OCI-LY1 (cell line): Measurements from ENCODE around the gene U2SURP.

Experiments used
- H2AFZ ChIP-seq: fragments of 200-600 bp; sonication (generic), shearing (Covaris generic); 2 replicates; pipeline ENCODE4 v1.6.0; 2014; ENCODE audit warnings: antibody characterized with exemption, mild to moderate bottlenecking, low read length
- H3F3A ChIP-seq: fragments of 200-600 bp; sonication (generic), shearing (Covaris generic); 2 replicates; pipeline ENCODE4 v1.6.0; 2014; ENCODE audit warnings: mild to moderate bottlenecking, antibody characterized with exemption, low read length, moderate library complexity; ENCODE audit not compliant: insufficient read depth
- H3K27ac ChIP-seq: fragments of 200-600 bp; sonication (generic); 2 replicates; pipeline ENCODE4 v1.5.1; 2014; ENCODE audit warnings: low read length, mixed run types, mild to moderate bottlenecking, low read depth; ENCODE audit not compliant: poor library complexity, severe bottlenecking
- H3K27me3 ChIP-seq: fragments of 200-600 bp; sonication (generic); 2 replicates; pipeline ENCODE4 v1.6.0; 2014; ENCODE audit warnings: antibody characterized with exemption, mild to moderate bottlenecking, low read length, moderate library complexity; ENCODE audit not compliant: insufficient read depth
- H3K36me3 ChIP-seq: fragments of 200-600 bp; sonication (generic); 2 replicates; pipeline ENCODE4 v1.6.1; 2014; ENCODE audit warnings: mild to moderate bottlenecking, antibody characterized with exemption, low read length, moderate library complexity, mixed read lengths; ENCODE audit not compliant: insufficient read depth
- H3K4me1 ChIP-seq: fragments of 200-600 bp; sonication (generic); 2 replicates; pipeline ENCODE4 v1.5.1; 2014; ENCODE audit warnings: mild to moderate bottlenecking, low read length, moderate library complexity; ENCODE audit not compliant: insufficient read depth, severe bottlenecking
- H3K4me2 ChIP-seq: fragments of 200-600 bp; sonication (generic), shearing (Covaris generic); 2 replicates; pipeline ENCODE4 v1.6.1; 2014; ENCODE audit warnings: low read length
- H3K4me3 ChIP-seq: fragments of 200-600 bp; sonication (generic); 2 replicates; pipeline ENCODE4 v1.5.1; 2014; ENCODE audit warnings: low read length, low read depth, mild to moderate bottlenecking, mixed read lengths; ENCODE audit not compliant: poor library complexity, severe bottlenecking
- H3K79me2 ChIP-seq: fragments of 200-600 bp; shearing (Covaris generic); 2 replicates; pipeline ENCODE4 v1.6.1; 2016; ENCODE audit warnings: mixed run types, low read length, mixed read lengths; ENCODE audit not compliant: insufficient read depth
- H3K9ac ChIP-seq: fragments of 200-600 bp; sonication (generic), shearing (Covaris generic); 2 replicates; pipeline ENCODE4 v1.6.1; 2014; ENCODE audit warnings: mild to moderate bottlenecking, low read length, mixed read lengths
- H3K9me2 ChIP-seq: fragments of 200-600 bp; sonication (generic), shearing (Covaris generic); 2 replicates; pipeline ENCODE4 v1.6.1; 2014; ENCODE audit warnings: low read depth, mild to moderate bottlenecking, low read length, mixed read lengths
- H3K9me3 ChIP-seq: fragments of 200-600 bp; shearing (Covaris generic); 2 replicates; pipeline ENCODE4 v1.6.1; 2014; ENCODE audit warnings: low read length, mixed read lengths
- H4K20me1 ChIP-seq: fragments of 200-600 bp; sonication (generic), shearing (Covaris generic); 2 replicates; pipeline ENCODE4 v1.6.0; 2016; ENCODE audit warnings: mild to moderate bottlenecking, low read length; ENCODE audit not compliant: insufficient read depth
- EZH2 ChIP-seq: fragments of 200-600 bp; sonication (generic), shearing (Covaris generic); IDR thresholded peaks from 2 replicates; pipeline ENCODE4 v1.8.0; 2017; ENCODE audit warnings: borderline replicate concordance, mixed run types, mild to moderate bottlenecking, antibody characterized with exemption, low read length, moderate library complexity, mixed read lengths
- TF ChIP-seq, protein P1 (sequence below): fragments of 200-600 bp; sonication (generic), shearing (Covaris generic); IDR thresholded peaks from 2 replicates; pipeline ENCODE4 v1.5.1; 2017; ENCODE audit warnings: mild to moderate bottlenecking, antibody characterized with exemption, low read length, moderate library complexity, mixed read lengths

Gene U2SURP

DNA sequence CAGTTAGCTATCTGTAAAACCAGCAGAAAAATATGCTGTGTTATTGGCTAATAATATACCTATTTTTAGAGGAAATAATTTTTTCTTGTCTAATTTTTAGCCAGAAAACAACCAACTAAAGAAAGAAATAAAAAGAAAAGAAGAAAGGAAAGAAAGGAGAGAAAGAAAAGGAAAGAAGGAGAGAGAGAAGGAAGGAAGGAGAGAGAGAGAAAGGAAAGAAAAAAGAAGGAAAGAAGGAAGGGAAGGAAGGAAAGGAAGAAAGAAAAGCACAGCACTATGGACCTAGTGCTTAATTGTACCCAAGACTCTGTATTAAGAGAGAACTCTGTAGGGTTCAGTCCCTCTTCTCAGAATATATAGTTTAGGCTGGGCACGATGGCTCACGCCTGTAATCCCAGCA, 34.6 kb upstream of the U2SURP start:
- no peaks in the 10 kb centered on the region for H3F3A ChIP-seq

GRCh38 chr3:142968319-142969025, 32.9 kb upstream of the U2SURP start:
- H3K4me1 ChIP-seq = no peaks in the 10 kb centered on the region
- H3F3A ChIP-seq = no peaks in the 10 kb centered on the region
- H3K27me3 ChIP-seq = no peaks in the 10 kb centered on the region; the same call in 1 of the 2 replicates
- no peak overlapping the region for H3K4me3 ChIP-seq
- H2AFZ ChIP-seq = no peak overlapping the region
- no peaks in the 10 kb centered on the region for H4K20me1 ChIP-seq
- no peak overlapping the region for H3K4me2 ChIP-seq
- no peaks in the 10 kb centered on the region for H3K9me2 ChIP-seq
- TF ChIP-seq, protein P1, sequence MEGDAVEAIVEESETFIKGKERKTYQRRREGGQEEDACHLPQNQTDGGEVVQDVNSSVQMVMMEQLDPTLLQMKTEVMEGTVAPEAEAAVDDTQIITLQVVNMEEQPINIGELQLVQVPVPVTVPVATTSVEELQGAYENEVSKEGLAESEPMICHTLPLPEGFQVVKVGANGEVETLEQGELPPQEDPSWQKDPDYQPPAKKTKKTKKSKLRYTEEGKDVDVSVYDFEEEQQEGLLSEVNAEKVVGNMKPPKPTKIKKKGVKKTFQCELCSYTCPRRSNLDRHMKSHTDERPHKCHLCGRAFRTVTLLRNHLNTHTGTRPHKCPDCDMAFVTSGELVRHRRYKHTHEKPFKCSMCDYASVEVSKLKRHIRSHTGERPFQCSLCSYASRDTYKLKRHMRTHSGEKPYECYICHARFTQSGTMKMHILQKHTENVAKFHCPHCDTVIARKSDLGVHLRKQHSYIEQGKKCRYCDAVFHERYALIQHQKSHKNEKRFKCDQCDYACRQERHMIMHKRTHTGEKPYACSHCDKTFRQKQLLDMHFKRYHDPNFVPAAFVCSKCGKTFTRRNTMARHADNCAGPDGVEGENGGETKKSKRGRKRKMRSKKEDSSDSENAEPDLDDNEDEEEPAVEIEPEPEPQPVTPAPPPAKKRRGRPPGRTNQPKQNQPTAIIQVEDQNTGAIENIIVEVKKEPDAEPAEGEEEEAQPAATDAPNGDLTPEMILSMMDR = no peak
- no peak overlapping the region for H3K9ac ChIP-seq
- no peak overlapping the region for H3K27ac ChIP-seq
- H3K9me3 ChIP-seq = no peaks in the 10 kb centered on the region
- H3K36me3 ChIP-seq = no peaks in the 10 kb centered on the region
- no peaks in the 10 kb centered on the region for H3K79me2 ChIP-seq

More for the DNA sequence above, 34.6 kb upstream of the U2SURP start:
- no peak overlapping the region for H3K4me3 ChIP-seq
- H3K36me3 ChIP-seq = no peaks in the 10 kb centered on the region
- H3K9me3 ChIP-seq = no peaks in the 10 kb centered on the region
- no peak overlapping the region for H3K27ac ChIP-seq
- no peaks in the 10 kb centered on the region for H3K4me1 ChIP-seq
- TF ChIP-seq EZH2 = no peak
- TF ChIP-seq, protein P1 = no peak
- H3K9me2 ChIP-seq = no peaks in the 10 kb centered on the region
- no peaks in the 10 kb centered on the region for H3K27me3 ChIP-seq
- H4K20me1 ChIP-seq = no peaks in the 10 kb centered on the region
- H2AFZ ChIP-seq = no peak overlapping the region
- H3K4me2 ChIP-seq = no peak overlapping the region
- no peaks in the 10 kb centered on the region for H3K79me2 ChIP-seq
- no peak overlapping the region for H3K9ac ChIP-seq

- H3K27me3 ChIP-seq = peaks cover 3% of the 10 kb centered on the region; the same call in 1 of the 2 replicates
- H3K27ac ChIP-seq = no peak overlapping the region
- no peaks in the 10 kb centered on the region for H4K20me1 ChIP-seq
- H2AFZ ChIP-seq = no peak overlapping the region
- H3K79me2 ChIP-seq = no peaks in the 10 kb centered on the region
- H3K9me2 ChIP-seq = no peaks in the 10 kb centered on the region
- no peaks in the 10 kb centered on the region for H3K4me1 ChIP-seq
- no peak overlapping the region for H3K9ac ChIP-seq
- no peaks in the 10 kb centered on the region for H3K9me3 ChIP-seq
- H3K4me2 ChIP-seq = no peak overlapping the region
- no peak overlapping the region for H3K4me3 ChIP-seq
- no peaks in the 10 kb centered on the region for H3F3A ChIP-seq
- no peaks in the 10 kb centered on the region for H3K36me3 ChIP-seq
- TF ChIP-seq, protein P1 = no peak
- no peak for TF ChIP-seq EZH2
Observed at GRCh38 chr3:142971431-142971830, 29.9 kb upstream of the U2SURP start.
